CD14-positive monocyte (primary cell): ENCODE results near the gene TOLLIP. TPM values are rescaled to one million over a fixed set of nuclear protein-coding genes. Genes with fewer than 3 reads are reported as not detected.

ENCODE experiments used
- DNase-seq, 3 donors: peaks; one replicate each; pipeline ENCODE4 v3.0.0-alpha.2; 2011 to 2022
- H2AFZ ChIP-seq: 2 replicates; pipeline ENCODE4 v1.6.0; 2012; ENCODE audit warnings: mild to moderate bottlenecking, low read depth, low read length, inconsistent platforms; ENCODE audit not compliant: insufficient read depth, poor library complexity, severe bottlenecking
- H3K27ac ChIP-seq, 2 donors: 1 replicate in 1 of 2; 2 replicates in 1 of 2; pipeline ENCODE4 v1.5.1; 2012 to 2013; ENCODE audit warnings: low read length in 2 of 2, control low read depth in 1 of 2, inconsistent platforms in 1 of 2, low read depth in 1 of 2, mild to moderate bottlenecking in 1 of 2
- H3K27me3 ChIP-seq, 2 donors: one replicate each; pipeline versions ENCODE4 v1.6.0 to v1.6.1; 2011 to 2013; ENCODE audit warnings: low read length in 2 of 2; ENCODE audit not compliant: control insufficient read depth in 2 of 2, insufficient read depth in 2 of 2
- H3K36me3 ChIP-seq, 2 donors: replicated peaks in 1 of 2; 1 replicate in 1 of 2; 2 replicates in 1 of 2; pipeline versions ENCODE4 v1.5.1 to v1.6.1; 2012 to 2013; ENCODE audit warnings: low read length in 2 of 2, control low read depth in 1 of 2, inconsistent platforms in 1 of 2, mild to moderate bottlenecking in 1 of 2; ENCODE audit not compliant: insufficient read depth in 2 of 2, control insufficient read depth in 1 of 2
- H3K4me1 ChIP-seq, 2 donors: 1 replicate in 1 of 2; 2 replicates in 1 of 2; pipeline versions ENCODE4 v1.5.1 to v1.6.1; 2012 to 2013; ENCODE audit warnings: low read length in 2 of 2, control low read depth in 1 of 2, inconsistent platforms in 1 of 2, mild to moderate bottlenecking in 1 of 2, moderate library complexity in 1 of 2; ENCODE audit not compliant: insufficient read depth in 2 of 2, control insufficient read depth in 1 of 2
- H3K4me2 ChIP-seq: replicated peaks from 2 replicates; pipeline ENCODE3; 2012; ENCODE audit warnings: low read length, moderate library complexity, mild to moderate bottlenecking; ENCODE audit not compliant: poor library complexity, severe bottlenecking; ENCODE audit errors: extremely low read depth
- H3K4me3 ChIP-seq, 3 experiments: fragments of 200-600 bp in 1 of 3; sonication (generic) in 1 of 3; replicated peaks in 1 of 3; 1 replicate in 2 of 3; 2 replicates in 1 of 3; pipeline ENCODE4 v1.5.1; 2011 to 2013; ENCODE audit warnings: low read length in 3 of 3, mild to moderate bottlenecking in 3 of 3, control low read depth in 2 of 3, low read depth in 2 of 3, inconsistent platforms in 1 of 3, moderate library complexity in 1 of 3
- H3K79me2 ChIP-seq: 2 replicates; pipeline ENCODE4 v1.6.0; 2012; ENCODE audit warnings: mild to moderate bottlenecking, control low read depth, inconsistent platforms, low read length, moderate library complexity; ENCODE audit not compliant: insufficient read depth
- H3K9ac ChIP-seq: 2 replicates; pipeline ENCODE4 v1.6.0; 2017; ENCODE audit warnings: low read length, mild to moderate bottlenecking; ENCODE audit not compliant: insufficient read depth, poor library complexity, severe bottlenecking
- H3K9me3 ChIP-seq, 2 donors: replicated peaks in 1 of 2; 1 replicate in 1 of 2; 2 replicates in 1 of 2; pipeline versions ENCODE4 v1.5.1 to v1.6.1; 2012 to 2013; ENCODE audit warnings: low read length in 2 of 2, control low read depth in 1 of 2; ENCODE audit not compliant: control insufficient read depth in 1 of 2, insufficient read depth in 1 of 2
- H4K20me1 ChIP-seq: 2 replicates; pipeline ENCODE4 v1.6.0; 2012; ENCODE audit warnings: mild to moderate bottlenecking, low read length, control low read depth, moderate library complexity; ENCODE audit not compliant: insufficient read depth
- H3K27ac Mint-ChIP-seq, 7 donors: one replicate each; pipeline ENCODE4 v1.8.0; 2020; ENCODE audit warnings: mild to moderate bottlenecking in 7 of 7, mixed read lengths in 7 of 7, moderate library complexity in 6 of 7, inconsistent platforms in 2 of 7
- H3K27me3 Mint-ChIP-seq, 3 donors: one replicate each; pipeline ENCODE4 v1.8.0; 2021 to 2022; ENCODE audit warnings: low read depth in 3 of 3, mild to moderate bottlenecking in 3 of 3, mixed read lengths in 3 of 3, moderate library complexity in 3 of 3, inconsistent platforms in 1 of 3
- H3K36me3 Mint-ChIP-seq, 2 donors: one replicate each; pipeline ENCODE4 v1.8.0; 2020; ENCODE audit warnings: mixed read lengths in 2 of 2, inconsistent platforms in 1 of 2, mild to moderate bottlenecking in 1 of 2
- H3K4me1 Mint-ChIP-seq: one replicate; pipeline ENCODE4 v1.8.0; 2020; ENCODE audit warnings: mild to moderate bottlenecking, mixed read lengths
- H3K4me3 Mint-ChIP-seq, 2 donors: one replicate each; pipeline ENCODE4 v1.8.0; 2020; ENCODE audit warnings: mild to moderate bottlenecking in 2 of 2, mixed read lengths in 2 of 2, moderate library complexity in 1 of 2
- H3K9me3 Mint-ChIP-seq, 7 donors: one replicate each; pipeline ENCODE4 v1.8.0; 2020 to 2022; ENCODE audit warnings: mixed read lengths in 7 of 7, mild to moderate bottlenecking in 6 of 7, moderate library complexity in 6 of 7, inconsistent platforms in 2 of 7
- WGBS: methylation state at CpG from one replicate; pipeline ENCODE4 v1.1.5; 2013; ENCODE audit warnings: missing lambda C conversion rate; ENCODE audit not compliant: insufficient coverage; 5-methylcytosine and 5-hydroxymethylcytosine counted together
- intact Hi-C, 2 donors: fragments of 100-400 bp; cut with micrococcal nuclease; formaldehyde crosslinking; loops; one replicate each; pipeline versions ENCODE4 v1.15.0 to v1.15.1; 2023
- polyA plus RNA-seq, 3 donors: library from polyadenylated mRNA; depleted of rRNA in 1 of 3; unstranded in 2 of 3; stranded (reverse) in 1 of 3; fragments of 300-500 nt in 2 of 3; fragments of >200 nt in 1 of 3; fragmentation: Illumina TruSeq in 2 of 3; gene quantifications; 1 replicate in 2 of 3; 2 replicates in 1 of 3; pipeline ENCODE4 v1.2.3, GENCODE V29; 2012 to 2021
- TF ChIP-seq, protein P1 (sequence below): fragments of 200-600 bp; IDR thresholded peaks from one replicate; pipeline ENCODE4 v1.8.0; 2022; ENCODE audit warnings: antibody characterized with exemption, mild to moderate bottlenecking

The TOLLIP gene
- polyA plus RNA-seq, 3 donors, result 67.9 to 72.1 (median 71.7) TPM

DNA sequence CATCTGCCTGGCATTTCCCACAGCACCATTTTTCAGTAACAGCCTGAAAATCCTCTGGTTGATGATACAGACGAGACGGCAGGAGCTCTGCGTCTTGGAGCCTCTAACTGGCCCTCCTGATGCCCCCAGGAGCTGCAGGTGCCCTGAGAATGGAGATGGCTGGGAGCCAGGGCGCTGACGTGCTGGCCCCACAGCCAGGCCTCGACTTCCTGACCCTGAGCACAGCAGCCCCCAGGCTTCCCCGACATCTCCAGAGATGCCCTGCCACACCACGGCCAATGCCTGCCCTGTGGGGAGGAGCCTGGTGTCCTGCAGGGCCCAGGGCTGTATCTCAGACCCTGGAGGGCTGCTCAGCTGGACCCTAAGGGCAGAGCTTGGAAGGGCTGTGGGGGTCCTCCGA lies 21.5 kb downstream of the TOLLIP start:
- Histone ChIP-seq H3K4me2 (no peak overlapping the region), H3K4me1 (no peaks in the 10 kb centered on the region), H2AFZ (no peak overlapping the region), H3K36me3 (peaks cover 84 to 94% of the 10 kb centered on the region in 2 donors), H3K27me3 (no peaks in the 10 kb centered on the region), H3K27ac (no peak overlapping the region), H3K9me3 (no peaks in the 10 kb centered on the region), H4K20me1 (peaks cover 95% of the 10 kb centered on the region), H3K4me3 (no peak overlapping the region), H3K9ac (no peak overlapping the region), H3K79me2 (peaks cover 41% of the 10 kb centered on the region)
- H3K36me3 Mint-ChIP-seq, result peaks cover 74 to 93% of the 10 kb centered on the region in 2 donors
- no peaks in the 10 kb centered on the region for H3K4me1 Mint-ChIP-seq
- H3K9me3 Mint-ChIP-seq, result peaks cover 0 to 5% (median 0%) of the 10 kb centered on the region in 7 donors
- no peak for DNase-seq
- intact Hi-C loops, result no loop called here
- H3K27me3 Mint-ChIP-seq, result no peaks in the 10 kb centered on the region
- TF ChIP-seq, protein P1, sequence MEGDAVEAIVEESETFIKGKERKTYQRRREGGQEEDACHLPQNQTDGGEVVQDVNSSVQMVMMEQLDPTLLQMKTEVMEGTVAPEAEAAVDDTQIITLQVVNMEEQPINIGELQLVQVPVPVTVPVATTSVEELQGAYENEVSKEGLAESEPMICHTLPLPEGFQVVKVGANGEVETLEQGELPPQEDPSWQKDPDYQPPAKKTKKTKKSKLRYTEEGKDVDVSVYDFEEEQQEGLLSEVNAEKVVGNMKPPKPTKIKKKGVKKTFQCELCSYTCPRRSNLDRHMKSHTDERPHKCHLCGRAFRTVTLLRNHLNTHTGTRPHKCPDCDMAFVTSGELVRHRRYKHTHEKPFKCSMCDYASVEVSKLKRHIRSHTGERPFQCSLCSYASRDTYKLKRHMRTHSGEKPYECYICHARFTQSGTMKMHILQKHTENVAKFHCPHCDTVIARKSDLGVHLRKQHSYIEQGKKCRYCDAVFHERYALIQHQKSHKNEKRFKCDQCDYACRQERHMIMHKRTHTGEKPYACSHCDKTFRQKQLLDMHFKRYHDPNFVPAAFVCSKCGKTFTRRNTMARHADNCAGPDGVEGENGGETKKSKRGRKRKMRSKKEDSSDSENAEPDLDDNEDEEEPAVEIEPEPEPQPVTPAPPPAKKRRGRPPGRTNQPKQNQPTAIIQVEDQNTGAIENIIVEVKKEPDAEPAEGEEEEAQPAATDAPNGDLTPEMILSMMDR, result no peak
- 97% methylated on average over 8 of the region's 9 CpGs for WGBS
- no peak overlapping the region for H3K4me3 Mint-ChIP-seq
- H3K27ac Mint-ChIP-seq, result peak overlapping the region in 1 of 7 donors; percentile 41

- H4K20me1 ChIP-seq, result peaks cover 90% of the 10 kb centered on the region
- no peaks in the 10 kb centered on the region for H3K27me3 ChIP-seq
- H3K4me1 Mint-ChIP-seq, result no peaks in the 10 kb centered on the region
- H3K79me2 ChIP-seq, result peaks cover 22% of the 10 kb centered on the region
- intact Hi-C loops, result no loop called here
- H3K4me3 ChIP-seq, result no peak overlapping the region
- H3K36me3 Mint-ChIP-seq, result peaks cover 76 to 89% of the 10 kb centered on the region in 2 donors
- H3K27ac ChIP-seq, result no peak overlapping the region
- H2AFZ ChIP-seq, result no peak overlapping the region
- no peak overlapping the region for H3K4me2 ChIP-seq
- no peaks in the 10 kb centered on the region for H3K9me3 ChIP-seq
- H3K4me3 Mint-ChIP-seq, result no peak overlapping the region
- no peaks in the 10 kb centered on the region for H3K4me1 ChIP-seq
- WGBS, result 96% methylated on average over 12 of the region's 17 CpGs
- no peak overlapping the region for H3K9ac ChIP-seq
- H3K36me3 ChIP-seq, result peaks cover 83 to 89% of the 10 kb centered on the region in 2 donors
- H3K9me3 Mint-ChIP-seq, result peaks cover 0 to 5% (median 0%) of the 10 kb centered on the region in 7 donors
- DNase-seq, result no peak
- no peak overlapping the region for H3K27ac Mint-ChIP-seq
- H3K27me3 Mint-ChIP-seq, result no peaks in the 10 kb centered on the region
- TF ChIP-seq, protein P1, result no peak
Observed at GRCh38 chr11:1285876-1286275, 23.6 kb downstream of the TOLLIP start.
